GM19043 (cell line): ENCODE measurements around the gene GRM2.
"Not testable (repeated sequence)": the region's sequence is repeated elsewhere in the genome, so short reads cannot be mapped to it uniquely, and the experiment has no call there.

Experiments used
- ATAC-seq: cut with Tn5 transposase; IDR thresholded peaks from one replicate; pipeline ENCODE4 v1.9.1; 2021; ENCODE audit warnings: low read depth; ENCODE audit not compliant: unreplicated experiment

GRM2 gene

GRCh38 chr3:51719410-51720025 lies 12.7 kb downstream of the GRM2 start:
- ATAC-seq: no peak

- no peak for ATAC-seq
Observed at GRCh38 chr3:51720292-51721061, 13.6 kb downstream of the GRM2 start.

GRCh38 chr3:51721062-51721745 lies 14.3 kb downstream of the GRM2 start:
- no peak for ATAC-seq

- ATAC-seq: no peak
Observed at GRCh38 chr3:51722362-51722761, 15.5 kb downstream of the GRM2 start.

GRCh38 chr3:51727500-51727899 lies 20.6 kb downstream of the GRM2 start:
- no peak for ATAC-seq

GRCh38 chr3:51729042-51729633 lies 22.3 kb downstream of the GRM2 start:
- no peak for ATAC-seq

GRCh38 chr3:51733859-51734571 lies 27.1 kb downstream of the GRM2 start:
- ATAC-seq: no peak

- no peak for ATAC-seq
Observed at GRCh38 chr3:51734572-51734907, 27.7 kb downstream of the GRM2 start.

GRCh38 chr3:51735039-51735438 lies 28.2 kb downstream of the GRM2 start:
- no peak for ATAC-seq

- ATAC-seq: no peak
Observed at GRCh38 chr3:51735950-51736349, 29.1 kb downstream of the GRM2 start.

- no peak for ATAC-seq
Observed at GRCh38 chr3:51739110-51739509, 32.2 kb downstream of the GRM2 start.

GRCh38 chr3:51742320-51742719 lies 35.5 kb downstream of the GRM2 start:
- not testable (repeated sequence) for ATAC-seq

GRCh38 chr3:51742978-51743377 lies 36.1 kb downstream of the GRM2 start:
- not testable (repeated sequence) for ATAC-seq

GRCh38 chr3:51747840-51748239 lies 41.0 kb downstream of the GRM2 start:
- no peak for ATAC-seq

- no peak for ATAC-seq
Observed at GRCh38 chr3:51748327-51748726, 41.5 kb downstream of the GRM2 start.

- ATAC-seq: no peak
Observed at GRCh38 chr3:51750878-51751277, 44.0 kb downstream of the GRM2 start.

- ATAC-seq: no peak
Observed at GRCh38 chr3:51751287-51751686, 44.4 kb downstream of the GRM2 start.

GRCh38 chr3:51753763-51754750 lies 47.2 kb downstream of the GRM2 start:
- not testable (repeated sequence) for ATAC-seq

- ATAC-seq: no peak
Observed at GRCh38 chr3:51759203-51759602, 52.3 kb downstream of the GRM2 start.
